ENCODE data around the gene ZNF808. TPM values are rescaled to one million over a fixed set of nuclear protein-coding genes. Genes with fewer than 3 reads are reported as not detected.
A peak's percentile ranks its signal among the peaks of the same experiment; 100 is the strongest.
"Not testable (repeated sequence)": the region's sequence is repeated elsewhere in the genome, so short reads cannot be mapped to it uniquely, and the experiment has no call there.

Gene ZNF808
- total and polyA plus RNA-seq, 5 donors: 9.0 to 34.2 (median 29.6) TPM

- under 1% methylated on average over 62 of the region's 62 CpGs for WGBS
- intact Hi-C loops (cut with DNase I): no loop called here
- DNase-seq: peak; percentile 96 to 98 (median 98)
Measured at GRCh38 chr19:52601025-52601973, 73.8 kb downstream of the ZNF808 start.

GRCh38 chr19:52601974-52602366 lies 74.5 kb downstream of the ZNF808 start:
- ATAC-seq: peak; percentile 8 to 38
- H3K27ac ChIP-seq (ENCODE audit: low read length); H3K9me3 ChIP-seq (ENCODE audit: control insufficient read depth, low read length); H3K27me3 ChIP-seq (ENCODE audit: control insufficient read depth, insufficient read depth); H3K4me1 ChIP-seq (ENCODE audit: control insufficient read depth, insufficient read depth, low read length); intact Hi-C loops (cut with DNase I); DNase-seq: not testable (repeated sequence)
- 53% methylated on average over 3 of the region's 3 CpGs for WGBS
- peak overlapping the region; percentile 50 for H3K4me3 ChIP-seq (ENCODE audit: low read length)

More at GRCh38 chr19:52601025-52601973, 73.8 kb downstream of the ZNF808 start:
- ATAC-seq: peak; percentile 99
- Histone ChIP-seq H3K27ac (ENCODE audit: low read length) (no peak overlapping the region), H3K4me1 (ENCODE audit: control insufficient read depth, insufficient read depth, low read length) (no peaks in the 10 kb centered on the region), H3K27me3 (ENCODE audit: control insufficient read depth, insufficient read depth) (no peaks in the 10 kb centered on the region), H3K4me3 (ENCODE audit: low read length) (peak overlapping the region; percentile 50), H3K9me3 (ENCODE audit: control insufficient read depth, low read length) (no peaks in the 10 kb centered on the region)

GRCh38 chr19:52602941-52603340 lies 75.5 kb downstream of the ZNF808 start:
- no peak overlapping the region for H3K4me3 ChIP-seq (ENCODE audit: low read length)
- H3K4me1 ChIP-seq (ENCODE audit: control insufficient read depth, insufficient read depth, low read length): no peaks in the 10 kb centered on the region
- DNase-seq (no peak), ATAC-seq (no peak)
- no peak overlapping the region for H3K27ac ChIP-seq (ENCODE audit: low read length)
- intact Hi-C loops (cut with DNase I): no loop called here
- H3K9me3 ChIP-seq (ENCODE audit: control insufficient read depth, low read length): no peaks in the 10 kb centered on the region
- no peaks in the 10 kb centered on the region for H3K27me3 ChIP-seq (ENCODE audit: control insufficient read depth, insufficient read depth)
- 75% methylated on average over 2 of the region's 2 CpGs for WGBS

- no peaks in the 10 kb centered on the region for H3K9me3 ChIP-seq (ENCODE audit: control insufficient read depth, low read length)
- intact Hi-C loops (cut with DNase I): no loop called here
- no peak for DNase-seq
- H3K27me3 ChIP-seq (ENCODE audit: control insufficient read depth, insufficient read depth): no peaks in the 10 kb centered on the region
- no peaks in the 10 kb centered on the region for H3K4me1 ChIP-seq (ENCODE audit: control insufficient read depth, insufficient read depth, low read length)
- no peak overlapping the region for H3K4me3 ChIP-seq (ENCODE audit: low read length)
- no peak for ATAC-seq
- H3K27ac ChIP-seq (ENCODE audit: low read length): no peak overlapping the region
- WGBS: 86% methylated on average over 14 of the region's 14 CpGs
Measured at GRCh38 chr19:52603558-52604207, 76.2 kb downstream of the ZNF808 start.

Other genes with a start within 250 kb of the ZNF808 start
- gene ZNF480, start 230.5 kb upstream of the ZNF808 start, total RNA-seq: 10 to 100 TPM; 17.3 to 21.8 (median 18.5) TPM
- gene ZNF480, start 230.5 kb upstream of the ZNF808 start, polyA plus RNA-seq: 13.4 TPM
- 1 to 10 TPM; 1.4 to 3.4 (median 3.3) TPM for gene ZNF610, start 191.4 kb upstream of the ZNF808 start, total RNA-seq
- gene ZNF610, start 191.4 kb upstream of the ZNF808 start, polyA plus RNA-seq: 2.8 TPM
- 10 to 100 TPM; 18.1 to 24.1 (median 20.9) TPM for gene ZNF880, start 157.7 kb upstream of the ZNF808 start, total RNA-seq
- gene ZNF880, start 157.7 kb upstream of the ZNF808 start, polyA plus RNA-seq: 18.3 TPM
- 10 to 100 TPM; 17.9 to 21.3 (median 19.4) TPM for gene ZNF528, start 129.8 kb upstream of the ZNF808 start, total RNA-seq
- gene ZNF528, start 129.8 kb upstream of the ZNF808 start, polyA plus RNA-seq: 14.4 TPM
- gene ZNF534, start 98.5 kb upstream of the ZNF808 start, total RNA-seq: under 1 TPM; 0.50 to 0.59 (median 0.55) TPM
- gene ZNF534, start 98.5 kb upstream of the ZNF808 start, polyA plus RNA-seq: 0.34 TPM
- 1 to 10 TPM; 2.3 to 4.8 (median 2.9) TPM for gene ZNF578, start 74.1 kb upstream of the ZNF808 start, total RNA-seq
- 1.2 TPM for gene ZNF578, start 74.1 kb upstream of the ZNF808 start, polyA plus RNA-seq
- gene ZNF701, start 42.6 kb downstream of the ZNF808 start, total RNA-seq: 10 to 100 TPM; 16.2 to 19.7 (median 19.1) TPM
- gene ZNF701, start 42.6 kb downstream of the ZNF808 start, polyA plus RNA-seq: 11.5 TPM
- 10 to 100 TPM; 19.2 to 27.4 (median 22.5) TPM for gene ZNF83, start 110.7 kb downstream of the ZNF808 start, total RNA-seq
- 24.9 TPM for gene ZNF83, start 110.7 kb downstream of the ZNF808 start, polyA plus RNA-seq
- 10 to 100 TPM in 1 of 4 donors, 1 to 10 TPM in 3; 8.8 to 12.1 (median 9.3) TPM for gene ZNF611, start 207.4 kb downstream of the ZNF808 start, total RNA-seq
- gene ZNF611, start 207.4 kb downstream of the ZNF808 start, polyA plus RNA-seq: 5.9 TPM